HEK293 (cell line): ENCODE measurements around the gene PLPPR1.

ENCODE experiments used
- CTCF ChIA-PET: fragments of 350-600 bp; formaldehyde crosslinking; extraction: SDS; loops from one replicate; lab custom pipeline; 2021; ENCODE audit warnings: antibody characterized with exemption; lab: Yijun Ruan, JAX
- POLR2A ChIA-PET: fragments of 300-600 bp; formaldehyde crosslinking; extraction: SDS; loops from one replicate; lab custom pipeline; 2020; ENCODE audit warnings: antibody characterized with exemption, inconsistent platforms; lab: Yijun Ruan, JAX
- H3K27ac ChIP-seq: fragments of 200-500 bp; sonication (Bioruptor generic); 2 replicates; pipeline ENCODE4 v1.5.1; 2014; ENCODE audit warnings: low read depth, low read length, control low read depth, inconsistent platforms; ENCODE audit errors: extremely low read depth
- H3K36me3 ChIP-seq, 2 experiments: fragments of 200-500 bp in 1 of 2; sonication (Bioruptor generic) in 1 of 2; 1 replicate in 1 of 2; 2 replicates in 1 of 2; pipeline ENCODE4 v1.5.1; 2014 to 2017; ENCODE audit warnings: inconsistent platforms in 2 of 2, low read length in 2 of 2; ENCODE audit not compliant: control insufficient read depth in 2 of 2, insufficient read depth in 1 of 2
- H3K4me1 ChIP-seq: fragments of 200-500 bp; sonication (Bioruptor generic); 2 replicates; pipeline ENCODE4 v1.5.1; 2014; ENCODE audit warnings: mild to moderate bottlenecking, low read length, inconsistent platforms; ENCODE audit not compliant: control insufficient read depth, insufficient read depth
- H3K4me3 ChIP-seq: 2 replicates; pipeline ENCODE4 v1.5.1; 2011; ENCODE audit warnings: low read depth, mild to moderate bottlenecking, control low read depth, low read length, moderate library complexity
- H3K9me3 ChIP-seq: fragments of 200-500 bp; sonication (Bioruptor generic); 2 replicates; pipeline ENCODE4 v1.5.1; 2014; ENCODE audit warnings: low read depth, low read length, inconsistent platforms; ENCODE audit not compliant: control insufficient read depth, insufficient read depth
- HOXA7 ChIP-seq: sonication (generic); formaldehyde crosslinking; IDR thresholded peaks from 2 replicates; pipeline ENCODE4 v1.8.1; 2022; ENCODE audit warnings: missing genetic modification reagents, borderline replicate concordance
- OVOL3 ChIP-seq: fragments of 450-650 bp; formaldehyde crosslinking; IDR thresholded peaks from 2 replicates; pipeline ENCODE4 v1.5.1; 2016; ENCODE audit warnings: missing biosample characterization, missing genetic modification characterization
- RBAK ChIP-seq: fragments of 450-650 bp; formaldehyde crosslinking; IDR thresholded peaks from 2 replicates; pipeline ENCODE4 v1.5.1; 2016; ENCODE audit warnings: missing biosample characterization, missing genetic modification characterization
- SP3 ChIP-seq: fragments of 450-650 bp; formaldehyde crosslinking; IDR thresholded peaks from 2 replicates; pipeline ENCODE4 v1.5.1; 2016; ENCODE audit warnings: missing biosample characterization, missing genetic modification characterization
- YY1 ChIP-seq: fragments of 450-650 bp; formaldehyde crosslinking; IDR thresholded peaks from 2 replicates; pipeline ENCODE4 v1.5.1; 2018; ENCODE audit warnings: missing biosample characterization, missing genetic modification characterization
- ZBTB1 ChIP-seq: fragments of 450-650 bp; formaldehyde crosslinking; IDR thresholded peaks from 2 replicates; pipeline ENCODE4 v1.5.1; 2016; ENCODE audit warnings: missing biosample characterization, missing genetic modification characterization
- ZBTB8A ChIP-seq: fragments of 450-650 bp; formaldehyde crosslinking; IDR thresholded peaks from 2 replicates; pipeline ENCODE4 v1.5.1; 2016; ENCODE audit warnings: missing biosample characterization, missing genetic modification characterization
- ZFHX2 ChIP-seq: fragments of 450-650 bp; formaldehyde crosslinking; conservative IDR thresholded peaks from 2 replicates; pipeline ENCODE4 v1.5.1; 2016; ENCODE audit warnings: missing biosample characterization, missing genetic modification characterization
- ZNF133 ChIP-seq: fragments of 450-650 bp; formaldehyde crosslinking; IDR thresholded peaks from 2 replicates; pipeline ENCODE4 v1.5.1; 2016; ENCODE audit warnings: missing biosample characterization, missing genetic modification characterization
- ZNF169 ChIP-seq: fragments of 450-650 bp; formaldehyde crosslinking; IDR thresholded peaks from 2 replicates; pipeline ENCODE4 v1.5.1; 2016; ENCODE audit warnings: missing biosample characterization, missing genetic modification characterization
- ZNF184 ChIP-seq: fragments of 450-650 bp; IDR thresholded peaks from 2 replicates; pipeline ENCODE4 v1.5.1; 2018; ENCODE audit warnings: missing biosample characterization, mild to moderate bottlenecking, missing genetic modification characterization
- ZNF324 ChIP-seq: fragments of 450-650 bp; formaldehyde crosslinking; IDR thresholded peaks from 2 replicates; pipeline ENCODE4 v1.5.1; 2016; ENCODE audit warnings: missing biosample characterization, missing genetic modification characterization
- ZNF341 ChIP-seq: fragments of 450-650 bp; formaldehyde crosslinking; IDR thresholded peaks from 2 replicates; pipeline ENCODE4; 2016; ENCODE audit warnings: low read depth, missing biosample characterization, missing genetic modification characterization
- ZNF514 ChIP-seq: fragments of 450-650 bp; formaldehyde crosslinking; IDR thresholded peaks from 2 replicates; pipeline ENCODE4 v1.5.1; 2016; ENCODE audit warnings: missing biosample characterization, missing genetic modification characterization
- ZNF529 ChIP-seq: fragments of 450-650 bp; formaldehyde crosslinking; IDR thresholded peaks from 2 replicates; pipeline ENCODE4 v1.5.1; 2017; ENCODE audit warnings: missing genetic modification characterization, missing biosample characterization; ENCODE audit not compliant: insufficient replicate concordance
- ZNF544 ChIP-seq: fragments of 450-650 bp; formaldehyde crosslinking; IDR thresholded peaks from 2 replicates; pipeline ENCODE4 v1.5.0; 2017; ENCODE audit warnings: missing biosample characterization, missing genetic modification characterization
- ZNF548 ChIP-seq: fragments of 450-650 bp; formaldehyde crosslinking; IDR thresholded peaks from 2 replicates; pipeline ENCODE4 v1.5.1; 2016; ENCODE audit warnings: missing biosample characterization, missing genetic modification characterization
- ZNF558 ChIP-seq: fragments of 450-650 bp; formaldehyde crosslinking; IDR thresholded peaks from 2 replicates; pipeline ENCODE4 v1.5.1; 2016; ENCODE audit warnings: missing biosample characterization, missing genetic modification characterization
- ZNF701 ChIP-seq: fragments of 450-650 bp; formaldehyde crosslinking; IDR thresholded peaks from 2 replicates; pipeline ENCODE4 v1.5.1; 2016; ENCODE audit warnings: missing biosample characterization, missing genetic modification characterization
- ZNF777 ChIP-seq: fragments of 450-650 bp; formaldehyde crosslinking; IDR thresholded peaks from 2 replicates; pipeline ENCODE4 v1.5.1; 2017; ENCODE audit warnings: missing biosample characterization, missing genetic modification characterization, borderline replicate concordance
- ZNF830 ChIP-seq: fragments of 450-650 bp; IDR thresholded peaks from 2 replicates; pipeline ENCODE4 v1.5.0; 2018; ENCODE audit warnings: missing biosample characterization, missing genetic modification characterization, low read depth, mild to moderate bottlenecking, moderate library complexity
- TF ChIP-seq, protein P1 (sequence below): fragments of 450-650 bp; formaldehyde crosslinking; IDR thresholded peaks from 2 replicates; pipeline ENCODE4 v1.5.1; 2016; ENCODE audit warnings: missing biosample characterization, missing genetic modification characterization, low read depth
- TF ChIP-seq, protein P2 (sequence below): fragments of 450-650 bp; formaldehyde crosslinking; IDR thresholded peaks from 2 replicates; pipeline ENCODE4 v1.5.1; 2016; ENCODE audit warnings: missing biosample characterization, missing genetic modification characterization
- TF ChIP-seq, protein P3 (sequence below): fragments of 450-650 bp; formaldehyde crosslinking; IDR thresholded peaks from 2 replicates; pipeline ENCODE4 v1.5.1; 2016; ENCODE audit warnings: missing biosample characterization, missing genetic modification characterization, borderline replicate concordance
- TF ChIP-seq, protein P4 (sequence below): fragments of 450-650 bp; formaldehyde crosslinking; IDR thresholded peaks from 2 replicates; pipeline ENCODE4 v1.5.1; 2016; ENCODE audit warnings: missing biosample characterization, missing genetic modification characterization
- TF ChIP-seq, protein P5 (sequence below): fragments of 450-650 bp; formaldehyde crosslinking; IDR thresholded peaks from 2 replicates; pipeline ENCODE4 v1.5.1; 2016; ENCODE audit warnings: missing biosample characterization, missing genetic modification characterization
- TF ChIP-seq, protein P6 (sequence below): fragments of 450-650 bp; formaldehyde crosslinking; IDR thresholded peaks from 2 replicates; pipeline ENCODE4 v1.5.1; 2016; ENCODE audit warnings: missing biosample characterization, missing genetic modification characterization

The PLPPR1 gene

DNA sequence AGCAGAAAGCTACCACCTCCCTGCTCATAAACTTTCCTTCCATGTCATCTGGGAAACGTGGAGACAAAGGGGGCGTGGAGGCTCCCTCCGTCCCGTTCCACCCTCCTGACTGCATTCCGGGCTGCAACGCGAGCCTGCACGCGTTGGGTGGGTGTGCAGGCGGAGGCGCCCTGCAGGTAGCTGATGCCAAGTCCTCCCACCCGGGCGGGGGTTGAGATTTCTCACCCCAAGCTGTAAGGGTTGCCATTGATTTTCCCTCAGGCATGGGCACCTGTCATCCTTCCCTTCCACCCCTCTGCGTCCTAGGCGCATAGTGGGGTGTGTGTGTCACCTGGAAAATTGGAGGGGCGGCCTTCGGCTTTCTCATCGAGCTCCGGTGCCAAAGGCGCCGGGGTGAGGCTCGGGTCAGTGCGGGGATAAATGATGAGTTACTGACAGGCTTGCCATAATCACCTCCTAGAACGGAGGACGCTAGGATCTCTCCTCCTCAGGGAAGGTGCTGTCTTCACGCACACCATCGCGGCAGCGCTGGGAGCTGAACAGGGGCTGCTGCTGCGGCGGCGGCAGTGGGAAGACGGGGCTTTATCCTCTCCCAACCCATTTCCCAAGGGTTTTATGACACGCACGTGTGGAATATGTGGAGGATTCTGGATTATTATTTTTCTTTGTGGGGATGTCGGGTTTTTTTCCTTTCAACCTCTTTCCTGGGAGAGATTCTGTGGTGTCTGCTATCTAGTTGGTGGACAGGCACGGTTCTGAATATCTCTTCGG lies 973 bp downstream of the PLPPR1 start (continued):
- TF ChIP-seq, protein P1, sequence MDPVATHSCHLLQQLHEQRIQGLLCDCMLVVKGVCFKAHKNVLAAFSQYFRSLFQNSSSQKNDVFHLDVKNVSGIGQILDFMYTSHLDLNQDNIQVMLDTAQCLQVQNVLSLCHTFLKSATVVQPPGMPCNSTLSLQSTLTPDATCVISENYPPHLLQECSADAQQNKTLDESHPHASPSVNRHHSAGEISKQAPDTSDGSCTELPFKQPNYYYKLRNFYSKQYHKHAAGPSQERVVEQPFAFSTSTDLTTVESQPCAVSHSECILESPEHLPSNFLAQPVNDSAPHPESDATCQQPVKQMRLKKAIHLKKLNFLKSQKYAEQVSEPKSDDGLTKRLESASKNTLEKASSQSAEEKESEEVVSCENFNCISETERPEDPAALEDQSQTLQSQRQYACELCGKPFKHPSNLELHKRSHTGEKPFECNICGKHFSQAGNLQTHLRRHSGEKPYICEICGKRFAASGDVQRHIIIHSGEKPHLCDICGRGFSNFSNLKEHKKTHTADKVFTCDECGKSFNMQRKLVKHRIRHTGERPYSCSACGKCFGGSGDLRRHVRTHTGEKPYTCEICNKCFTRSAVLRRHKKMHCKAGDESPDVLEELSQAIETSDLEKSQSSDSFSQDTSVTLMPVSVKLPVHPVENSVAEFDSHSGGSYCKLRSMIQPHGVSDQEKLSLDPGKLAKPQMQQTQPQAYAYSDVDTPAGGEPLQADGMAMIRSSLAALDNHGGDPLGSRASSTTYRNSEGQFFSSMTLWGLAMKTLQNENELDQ (tag by site-specific recombination): no peak
- TF ChIP-seq ZBTB1: no peak
- TF ChIP-seq, protein P2, sequence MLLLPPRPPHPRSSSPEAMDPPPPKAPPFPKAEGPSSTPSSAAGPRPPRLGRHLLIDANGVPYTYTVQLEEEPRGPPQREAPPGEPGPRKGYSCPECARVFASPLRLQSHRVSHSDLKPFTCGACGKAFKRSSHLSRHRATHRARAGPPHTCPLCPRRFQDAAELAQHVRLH (tag by site-specific recombination): no peak
- no peak for TF ChIP-seq ZNF548
- peak; percentile 75 for TF ChIP-seq ZFHX2 (tag by site-specific recombination)
- TF ChIP-seq, protein P3, sequence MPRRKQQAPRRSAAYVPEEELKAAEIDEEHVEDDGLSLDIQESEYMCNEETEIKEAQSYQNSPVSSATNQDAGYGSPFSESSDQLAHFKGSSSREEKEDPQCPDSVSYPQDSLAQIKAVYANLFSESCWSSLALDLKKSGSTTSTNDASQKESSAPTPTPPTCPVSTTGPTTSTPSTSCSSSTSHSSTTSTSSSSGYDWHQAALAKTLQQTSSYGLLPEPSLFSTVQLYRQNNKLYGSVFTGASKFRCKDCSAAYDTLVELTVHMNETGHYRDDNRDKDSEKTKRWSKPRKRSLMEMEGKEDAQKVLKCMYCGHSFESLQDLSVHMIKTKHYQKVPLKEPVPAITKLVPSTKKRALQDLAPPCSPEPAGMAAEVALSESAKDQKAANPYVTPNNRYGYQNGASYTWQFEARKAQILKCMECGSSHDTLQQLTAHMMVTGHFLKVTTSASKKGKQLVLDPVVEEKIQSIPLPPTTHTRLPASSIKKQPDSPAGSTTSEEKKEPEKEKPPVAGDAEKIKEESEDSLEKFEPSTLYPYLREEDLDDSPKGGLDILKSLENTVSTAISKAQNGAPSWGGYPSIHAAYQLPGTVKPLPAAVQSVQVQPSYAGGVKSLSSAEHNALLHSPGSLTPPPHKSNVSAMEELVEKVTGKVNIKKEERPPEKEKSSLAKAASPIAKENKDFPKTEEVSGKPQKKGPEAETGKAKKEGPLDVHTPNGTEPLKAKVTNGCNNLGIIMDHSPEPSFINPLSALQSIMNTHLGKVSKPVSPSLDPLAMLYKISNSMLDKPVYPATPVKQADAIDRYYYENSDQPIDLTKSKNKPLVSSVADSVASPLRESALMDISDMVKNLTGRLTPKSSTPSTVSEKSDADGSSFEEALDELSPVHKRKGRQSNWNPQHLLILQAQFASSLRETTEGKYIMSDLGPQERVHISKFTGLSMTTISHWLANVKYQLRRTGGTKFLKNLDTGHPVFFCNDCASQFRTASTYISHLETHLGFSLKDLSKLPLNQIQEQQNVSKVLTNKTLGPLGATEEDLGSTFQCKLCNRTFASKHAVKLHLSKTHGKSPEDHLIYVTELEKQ (tag by site-specific recombination): no peak
- TF ChIP-seq ZNF529 (tag by site-specific recombination): no peak
- TF ChIP-seq ZNF558 (tag by site-specific recombination): no peak
- TF ChIP-seq ZNF514 (tag by site-specific recombination): no peak
- TF ChIP-seq ZNF184 (tag by site-specific recombination): no peak
- TF ChIP-seq ZNF324 (tag by site-specific recombination): no peak
- TF ChIP-seq, protein P4, sequence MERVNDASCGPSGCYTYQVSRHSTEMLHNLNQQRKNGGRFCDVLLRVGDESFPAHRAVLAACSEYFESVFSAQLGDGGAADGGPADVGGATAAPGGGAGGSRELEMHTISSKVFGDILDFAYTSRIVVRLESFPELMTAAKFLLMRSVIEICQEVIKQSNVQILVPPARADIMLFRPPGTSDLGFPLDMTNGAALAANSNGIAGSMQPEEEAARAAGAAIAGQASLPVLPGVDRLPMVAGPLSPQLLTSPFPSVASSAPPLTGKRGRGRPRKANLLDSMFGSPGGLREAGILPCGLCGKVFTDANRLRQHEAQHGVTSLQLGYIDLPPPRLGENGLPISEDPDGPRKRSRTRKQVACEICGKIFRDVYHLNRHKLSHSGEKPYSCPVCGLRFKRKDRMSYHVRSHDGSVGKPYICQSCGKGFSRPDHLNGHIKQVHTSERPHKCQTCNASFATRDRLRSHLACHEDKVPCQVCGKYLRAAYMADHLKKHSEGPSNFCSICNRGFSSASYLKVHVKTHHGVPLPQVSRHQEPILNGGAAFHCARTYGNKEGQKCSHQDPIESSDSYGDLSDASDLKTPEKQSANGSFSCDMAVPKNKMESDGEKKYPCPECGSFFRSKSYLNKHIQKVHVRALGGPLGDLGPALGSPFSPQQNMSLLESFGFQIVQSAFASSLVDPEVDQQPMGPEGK (tag by site-specific recombination): no peak
- TF ChIP-seq ZBTB8A (tag by site-specific recombination): no peak
- TF ChIP-seq YY1: no peak
- TF ChIP-seq ZNF544 (tag by site-specific recombination): no peak
- no peak; the same call in 1 of the 2 replicates for TF ChIP-seq SP3 (tag by site-specific recombination)

DNA sequence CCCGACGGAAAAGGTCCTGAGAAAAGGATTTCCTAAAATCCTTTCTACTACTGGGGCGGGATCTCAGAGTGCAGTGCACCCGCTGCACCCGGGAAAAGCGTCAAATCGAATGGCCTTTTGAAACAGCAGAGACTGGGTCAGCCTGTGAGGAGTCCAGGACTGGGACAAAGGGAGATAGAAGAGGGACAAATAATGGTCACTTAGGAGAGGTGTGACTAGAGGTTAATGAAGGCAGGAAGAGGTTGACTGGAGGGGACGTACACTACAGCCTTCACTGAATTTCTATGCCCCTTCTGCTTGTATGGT lies 1.5 kb downstream of the PLPPR1 start:
- ChIA-PET CTCF (interaction anchor here (0.8 kb wide), 1 partner anchor 9 kb away, joined by 6 read pairs; no protein-coding TSS in a partner anchor), POLR2A (no interaction called here)
- Histone ChIP-seq H3K36me3 (no peaks in the 10 kb centered on the region), H3K4me1 (no peaks in the 10 kb centered on the region), H3K4me3 (no peak overlapping the region), H3K27ac (no peak overlapping the region), H3K9me3 (no peaks in the 10 kb centered on the region)
- no peak for TF ChIP-seq ZNF830 (tag by site-specific recombination)
- TF ChIP-seq ZNF169 (tag by site-specific recombination): no peak
- TF ChIP-seq ZNF133 (tag by site-specific recombination): no peak
- TF ChIP-seq, protein P5, sequence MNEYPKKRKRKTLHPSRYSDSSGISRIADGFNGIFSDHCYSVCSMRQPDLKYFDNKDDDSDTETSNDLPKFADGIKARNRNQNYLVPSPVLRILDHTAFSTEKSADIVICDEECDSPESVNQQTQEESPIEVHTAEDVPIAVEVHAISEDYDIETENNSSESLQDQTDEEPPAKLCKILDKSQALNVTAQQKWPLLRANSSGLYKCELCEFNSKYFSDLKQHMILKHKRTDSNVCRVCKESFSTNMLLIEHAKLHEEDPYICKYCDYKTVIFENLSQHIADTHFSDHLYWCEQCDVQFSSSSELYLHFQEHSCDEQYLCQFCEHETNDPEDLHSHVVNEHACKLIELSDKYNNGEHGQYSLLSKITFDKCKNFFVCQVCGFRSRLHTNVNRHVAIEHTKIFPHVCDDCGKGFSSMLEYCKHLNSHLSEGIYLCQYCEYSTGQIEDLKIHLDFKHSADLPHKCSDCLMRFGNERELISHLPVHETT (tag by site-specific recombination): no peak
- TF ChIP-seq ZNF777: no peak
- TF ChIP-seq ZNF701 (tag by site-specific recombination): no peak
- TF ChIP-seq, protein P6, sequence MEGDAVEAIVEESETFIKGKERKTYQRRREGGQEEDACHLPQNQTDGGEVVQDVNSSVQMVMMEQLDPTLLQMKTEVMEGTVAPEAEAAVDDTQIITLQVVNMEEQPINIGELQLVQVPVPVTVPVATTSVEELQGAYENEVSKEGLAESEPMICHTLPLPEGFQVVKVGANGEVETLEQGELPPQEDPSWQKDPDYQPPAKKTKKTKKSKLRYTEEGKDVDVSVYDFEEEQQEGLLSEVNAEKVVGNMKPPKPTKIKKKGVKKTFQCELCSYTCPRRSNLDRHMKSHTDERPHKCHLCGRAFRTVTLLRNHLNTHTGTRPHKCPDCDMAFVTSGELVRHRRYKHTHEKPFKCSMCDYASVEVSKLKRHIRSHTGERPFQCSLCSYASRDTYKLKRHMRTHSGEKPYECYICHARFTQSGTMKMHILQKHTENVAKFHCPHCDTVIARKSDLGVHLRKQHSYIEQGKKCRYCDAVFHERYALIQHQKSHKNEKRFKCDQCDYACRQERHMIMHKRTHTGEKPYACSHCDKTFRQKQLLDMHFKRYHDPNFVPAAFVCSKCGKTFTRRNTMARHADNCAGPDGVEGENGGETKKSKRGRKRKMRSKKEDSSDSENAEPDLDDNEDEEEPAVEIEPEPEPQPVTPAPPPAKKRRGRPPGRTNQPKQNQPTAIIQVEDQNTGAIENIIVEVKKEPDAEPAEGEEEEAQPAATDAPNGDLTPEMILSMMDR (tag by site-specific recombination): no peak
- TF ChIP-seq OVOL3 (tag by site-specific recombination): no peak
- no peak for TF ChIP-seq RBAK
- no peak for TF ChIP-seq HOXA7
- no peak for TF ChIP-seq ZNF341 (tag by site-specific recombination)
